ENCODE data around the gene RIN3.

RIN3 gene

GRCh38 chr14:92489394-92490238 lies 24.0 kb upstream of the RIN3 start:
- H3K27ac Mint-ChIP-seq: peak overlapping the region in 1 of 3 experiments; percentile 6
- H3K36me3 Mint-ChIP-seq (ENCODE audit: low read depth): no peaks in the 10 kb centered on the region
- peaks cover 26% of the 10 kb centered on the region for H3K27me3 Mint-ChIP-seq (ENCODE audit: low read depth)
- H3K4me1 Mint-ChIP-seq: peaks cover 13% of the 10 kb centered on the region
- no peaks in the 10 kb centered on the region for H3K9me3 Mint-ChIP-seq
- H3K4me3 Mint-ChIP-seq: no peak overlapping the region
- no peak for TF ChIP-seq CTCF (IDR thresholded peaks at IDR 0.05; ENCODE audit: unreplicated experiment in 3 of 3)

- Mint-ChIP-seq H3K36me3 (ENCODE audit: low read depth) (no peaks in the 10 kb centered on the region), H3K27ac (peak overlapping the region in 1 of 3 experiments; percentile 6), H3K27me3 (ENCODE audit: low read depth) (peaks cover 20% of the 10 kb centered on the region), H3K4me3 (no peak overlapping the region), H3K4me1 (peaks cover 13% of the 10 kb centered on the region), H3K9me3 (no peaks in the 10 kb centered on the region)
- TF ChIP-seq CTCF (IDR thresholded peaks at IDR 0.05; ENCODE audit: unreplicated experiment in 3 of 3): no peak
These were observed 23.2 kb upstream of the RIN3 start for GRCh38 chr14:92490239-92490959.

- TF ChIP-seq CTCF (IDR thresholded peaks at IDR 0.05; ENCODE audit: unreplicated experiment in 3 of 3): no peak
- Mint-ChIP-seq H3K27ac (no peak overlapping the region), H3K4me3 (no peak overlapping the region), H3K4me1 (peaks cover 12% of the 10 kb centered on the region), H3K27me3 (ENCODE audit: low read depth) (peaks cover 14% of the 10 kb centered on the region), H3K36me3 (ENCODE audit: low read depth) (no peaks in the 10 kb centered on the region), H3K9me3 (no peaks in the 10 kb centered on the region)
These were observed 21.8 kb upstream of the RIN3 start for GRCh38 chr14:92491782-92492181.

GRCh38 chr14:92492258-92492657 lies 21.3 kb upstream of the RIN3 start:
- no peaks in the 10 kb centered on the region for H3K9me3 Mint-ChIP-seq
- H3K27ac Mint-ChIP-seq: no peak overlapping the region
- TF ChIP-seq CTCF (IDR thresholded peaks at IDR 0.05; ENCODE audit: unreplicated experiment in 3 of 3): no peak
- peaks cover 14% of the 10 kb centered on the region for H3K27me3 Mint-ChIP-seq (ENCODE audit: low read depth)
- H3K4me3 Mint-ChIP-seq: no peak overlapping the region
- no peaks in the 10 kb centered on the region for H3K36me3 Mint-ChIP-seq (ENCODE audit: low read depth)
- H3K4me1 Mint-ChIP-seq: peaks cover 7% of the 10 kb centered on the region

- Mint-ChIP-seq H3K27ac (no peak overlapping the region), H3K27me3 (ENCODE audit: low read depth) (peaks cover 14% of the 10 kb centered on the region), H3K36me3 (ENCODE audit: low read depth) (no peaks in the 10 kb centered on the region), H3K4me3 (no peak overlapping the region), H3K9me3 (no peaks in the 10 kb centered on the region), H3K4me1 (peaks cover 6% of the 10 kb centered on the region)
- TF ChIP-seq CTCF (IDR thresholded peaks at IDR 0.05; ENCODE audit: unreplicated experiment in 3 of 3): no peak
These were observed 20.6 kb upstream of the RIN3 start for GRCh38 chr14:92493024-92493423.

Data from nephron (organoid).